Mononuclear cell (primary cell): ENCODE results near the gene GET4. TPM values are rescaled to one million over a fixed set of nuclear protein-coding genes. Genes with fewer than 3 reads are reported as not detected.
"Not testable (repeated sequence)": the region's sequence is repeated elsewhere in the genome, so short reads cannot be mapped to it uniquely, and the experiment has no call there.

ENCODE experiments used
- H3K27me3 ChIP-seq: 2 replicates; pipeline ENCODE4 v1.6.0; 2011; ENCODE audit warnings: low read length, control low read depth; ENCODE audit not compliant: insufficient read depth
- H3K4me1 ChIP-seq: 2 replicates; pipeline ENCODE4 v1.5.1; 2011; ENCODE audit warnings: mild to moderate bottlenecking, low read length, control low read depth; ENCODE audit not compliant: insufficient read depth
- H3K4me3 ChIP-seq: 2 replicates; pipeline ENCODE4 v1.5.1; 2011; ENCODE audit warnings: mild to moderate bottlenecking, low read length, moderate library complexity
- H3K9me3 ChIP-seq: 2 replicates; pipeline ENCODE4 v1.5.1; 2011; ENCODE audit warnings: low read depth, mild to moderate bottlenecking, control low read depth, low read length
- total RNA-seq: library from RNA; depleted of rRNA; stranded (reverse); fragments of >200 nt; gene quantifications from one replicate; pipeline ENCODE4 v1.2.3, GENCODE V29; 2012

GET4 gene
- total RNA-seq, 1 donor: 20.7 TPM

- Histone ChIP-seq H3K27me3 (no peaks in the 10 kb centered on the region), H3K4me3 (no peak overlapping the region), H3K9me3 (no peaks in the 10 kb centered on the region), H3K4me1 (peaks cover 15% of the 10 kb centered on the region)
Measured at GRCh38 chr7:937856-938484, 61.6 kb downstream of the GET4 start.

GRCh38 chr7:938546-939185 lies 62.3 kb downstream of the GET4 start:
- Histone ChIP-seq H3K4me1 (peaks cover 15% of the 10 kb centered on the region), H3K4me3 (no peak overlapping the region), H3K27me3 (no peaks in the 10 kb centered on the region), H3K9me3 (no peaks in the 10 kb centered on the region)

GRCh38 chr7:939843-940242 lies 63.5 kb downstream of the GET4 start:
- no peak overlapping the region for H3K4me3 ChIP-seq
- H3K27me3 ChIP-seq: no peaks in the 10 kb centered on the region
- H3K9me3 ChIP-seq: no peaks in the 10 kb centered on the region
- H3K4me1 ChIP-seq: peaks cover 15% of the 10 kb centered on the region

- Histone ChIP-seq H3K9me3 (no peaks in the 10 kb centered on the region), H3K4me1 (peaks cover 15% of the 10 kb centered on the region), H3K4me3 (no peak overlapping the region), H3K27me3 (no peaks in the 10 kb centered on the region)
Measured at GRCh38 chr7:940599-941408, 64.5 kb downstream of the GET4 start.

GRCh38 chr7:943793-944192 lies 67.4 kb downstream of the GET4 start:
- H3K4me3 ChIP-seq, H3K4me1 ChIP-seq, H3K27me3 ChIP-seq, H3K9me3 ChIP-seq: not testable (repeated sequence)

GRCh38 chr7:944744-945143 lies 68.4 kb downstream of the GET4 start:
- H3K4me1 ChIP-seq: peaks cover 17% of the 10 kb centered on the region
- H3K27me3 ChIP-seq: no peaks in the 10 kb centered on the region
- no peak overlapping the region for H3K4me3 ChIP-seq
- no peaks in the 10 kb centered on the region for H3K9me3 ChIP-seq

GRCh38 chr7:945147-945555 lies 68.8 kb downstream of the GET4 start:
- H3K27me3 ChIP-seq: no peaks in the 10 kb centered on the region

GRCh38 chr7:945556-946255 lies 69.4 kb downstream of the GET4 start:
- no peak overlapping the region for H3K4me3 ChIP-seq
- peaks cover 20% of the 10 kb centered on the region for H3K4me1 ChIP-seq
- no peaks in the 10 kb centered on the region for H3K9me3 ChIP-seq
- H3K27me3 ChIP-seq: no peaks in the 10 kb centered on the region

More at GRCh38 chr7:945147-945555, 68.8 kb downstream of the GET4 start:
- Histone ChIP-seq H3K4me3 (no peak overlapping the region), H3K4me1 (peaks cover 16% of the 10 kb centered on the region), H3K9me3 (no peaks in the 10 kb centered on the region)

Other genes starting within 250 kb of the GET4 start
- gene DNAAF5, start 149.9 kb upstream of the GET4 start, total RNA-seq: 2.9 TPM
- 9.4 TPM for gene PRKAR1B, start 149.3 kb upstream of the GET4 start, total RNA-seq
- gene SUN1, start 44.1 kb upstream of the GET4 start, total RNA-seq: 86.3 TPM
- gene ADAP1, start 78.1 kb downstream of the GET4 start, total RNA-seq: 24.3 TPM
- 33.4 TPM for gene COX19, start 99.0 kb downstream of the GET4 start, total RNA-seq
- gene CYP2W1, start 106.6 kb downstream of the GET4 start, total RNA-seq: not detected
- 4.3 TPM for gene GPR146, start 168.0 kb downstream of the GET4 start, total RNA-seq
- 0.42 TPM for gene GPER1, start 211.6 kb downstream of the GET4 start, total RNA-seq